Ovary (tissue), 3 donors: ENCODE measurements around the gene SON.

Source experiments
- POLR2A ChIP-seq: fragments of 450-650 bp; IDR thresholded peaks from one replicate; pipeline ENCODE4 v1.6.1; 2017; ENCODE audit warnings: antibody characterized with exemption, mild to moderate bottlenecking, moderate library complexity
- TF ChIP-seq, protein P1 (sequence below), 3 donors: fragments of 450-650 bp in 2 of 3; fragments of 200-600 bp in 1 of 3; IDR thresholded peaks; one replicate each; pipeline versions ENCODE4 v1.5.1 to v1.8.0; 2016 to 2022; ENCODE audit warnings: antibody characterized with exemption in 3 of 3, mild to moderate bottlenecking in 1 of 3
- donor health status: DM: no; HTN: no; CAD: no.

DNA sequence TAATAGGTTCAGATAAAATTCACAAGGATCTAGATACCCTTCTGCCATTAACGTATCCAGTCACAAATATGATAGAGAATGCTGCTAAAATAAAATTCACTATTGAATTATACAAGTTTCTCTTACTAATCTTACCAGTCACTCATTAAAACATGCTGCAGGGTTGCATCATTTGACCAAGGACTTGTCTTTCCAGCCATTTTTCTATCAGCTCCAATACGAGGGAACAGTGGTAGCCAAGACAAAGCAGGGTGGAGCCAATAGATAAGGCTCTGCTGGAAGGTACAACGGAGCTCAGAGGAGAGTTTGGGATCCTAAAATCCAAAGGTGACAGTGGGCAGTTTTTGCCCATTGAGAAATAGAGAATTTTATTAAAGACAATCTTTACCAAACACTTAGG lies 41.6 kb downstream of the SON start:
- TF ChIP-seq, protein P1, sequence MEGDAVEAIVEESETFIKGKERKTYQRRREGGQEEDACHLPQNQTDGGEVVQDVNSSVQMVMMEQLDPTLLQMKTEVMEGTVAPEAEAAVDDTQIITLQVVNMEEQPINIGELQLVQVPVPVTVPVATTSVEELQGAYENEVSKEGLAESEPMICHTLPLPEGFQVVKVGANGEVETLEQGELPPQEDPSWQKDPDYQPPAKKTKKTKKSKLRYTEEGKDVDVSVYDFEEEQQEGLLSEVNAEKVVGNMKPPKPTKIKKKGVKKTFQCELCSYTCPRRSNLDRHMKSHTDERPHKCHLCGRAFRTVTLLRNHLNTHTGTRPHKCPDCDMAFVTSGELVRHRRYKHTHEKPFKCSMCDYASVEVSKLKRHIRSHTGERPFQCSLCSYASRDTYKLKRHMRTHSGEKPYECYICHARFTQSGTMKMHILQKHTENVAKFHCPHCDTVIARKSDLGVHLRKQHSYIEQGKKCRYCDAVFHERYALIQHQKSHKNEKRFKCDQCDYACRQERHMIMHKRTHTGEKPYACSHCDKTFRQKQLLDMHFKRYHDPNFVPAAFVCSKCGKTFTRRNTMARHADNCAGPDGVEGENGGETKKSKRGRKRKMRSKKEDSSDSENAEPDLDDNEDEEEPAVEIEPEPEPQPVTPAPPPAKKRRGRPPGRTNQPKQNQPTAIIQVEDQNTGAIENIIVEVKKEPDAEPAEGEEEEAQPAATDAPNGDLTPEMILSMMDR (IDR thresholded peaks at IDR 0.05), result no peak
- TF ChIP-seq POLR2A, result no peak
